Uterus (tissue), 2 donors: ENCODE data around the gene ATP4A.

Experiments
- POLR2A ChIP-seq, 2 donors: fragments of 450-650 bp; IDR thresholded peaks; one replicate each; pipeline ENCODE4 v1.6.1; 2016; ENCODE audit warnings: antibody characterized with exemption in 2 of 2, mild to moderate bottlenecking in 1 of 2, moderate library complexity in 1 of 2
- TF ChIP-seq, protein P1 (sequence below), 4 experiments: fragments of 200-600 bp in 2 of 4; fragments of 450-650 bp in 2 of 4; sonication (generic) in 2 of 4; IDR thresholded peaks; one replicate each; pipeline ENCODE4 v1.5.1; 2016 to 2019; ENCODE audit warnings: antibody characterized with exemption in 4 of 4, mild to moderate bottlenecking in 2 of 4, moderate library complexity in 1 of 4

DNA sequence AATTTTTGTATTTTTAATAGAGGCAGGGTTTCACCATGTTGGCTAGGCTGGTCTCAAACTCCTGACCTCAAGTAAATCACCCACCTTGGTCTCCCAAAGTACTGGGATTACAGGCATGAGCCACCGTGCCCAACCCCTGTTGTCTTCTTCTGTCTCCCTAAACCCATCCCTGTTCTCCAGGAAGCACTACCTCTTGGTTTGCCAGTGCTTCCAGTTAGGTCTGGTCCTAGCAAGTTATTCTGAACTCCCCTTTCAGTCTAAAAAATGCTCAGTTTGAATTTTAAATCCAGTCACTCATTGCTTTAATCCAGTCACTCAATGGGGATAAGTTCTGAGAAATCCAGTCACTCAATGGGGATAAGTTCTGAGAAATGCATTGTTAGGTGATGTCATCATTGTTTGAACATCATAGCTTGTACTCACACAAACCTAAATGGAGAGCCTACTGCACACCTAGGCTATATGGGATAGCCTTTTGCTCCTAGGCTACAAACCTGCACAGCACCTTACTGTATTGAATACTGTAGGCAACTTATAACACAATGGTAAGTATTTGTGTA lies 8.0 kb upstream of the ATP4A start:
- TF ChIP-seq, protein P1, sequence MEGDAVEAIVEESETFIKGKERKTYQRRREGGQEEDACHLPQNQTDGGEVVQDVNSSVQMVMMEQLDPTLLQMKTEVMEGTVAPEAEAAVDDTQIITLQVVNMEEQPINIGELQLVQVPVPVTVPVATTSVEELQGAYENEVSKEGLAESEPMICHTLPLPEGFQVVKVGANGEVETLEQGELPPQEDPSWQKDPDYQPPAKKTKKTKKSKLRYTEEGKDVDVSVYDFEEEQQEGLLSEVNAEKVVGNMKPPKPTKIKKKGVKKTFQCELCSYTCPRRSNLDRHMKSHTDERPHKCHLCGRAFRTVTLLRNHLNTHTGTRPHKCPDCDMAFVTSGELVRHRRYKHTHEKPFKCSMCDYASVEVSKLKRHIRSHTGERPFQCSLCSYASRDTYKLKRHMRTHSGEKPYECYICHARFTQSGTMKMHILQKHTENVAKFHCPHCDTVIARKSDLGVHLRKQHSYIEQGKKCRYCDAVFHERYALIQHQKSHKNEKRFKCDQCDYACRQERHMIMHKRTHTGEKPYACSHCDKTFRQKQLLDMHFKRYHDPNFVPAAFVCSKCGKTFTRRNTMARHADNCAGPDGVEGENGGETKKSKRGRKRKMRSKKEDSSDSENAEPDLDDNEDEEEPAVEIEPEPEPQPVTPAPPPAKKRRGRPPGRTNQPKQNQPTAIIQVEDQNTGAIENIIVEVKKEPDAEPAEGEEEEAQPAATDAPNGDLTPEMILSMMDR (IDR thresholded peaks at IDR 0.05), result no peak
- TF ChIP-seq POLR2A (IDR thresholded peaks at IDR 0.05), result no peak
